Stimulated activated naive CD8-positive, alpha-beta T cell treated with anti-CD3 and anti-CD28 coated beads, Interleukin-15, Interleukin-2, amounts not matched to agents 100 ng/mL and 50 ng/mL, for 24 hours (primary cell): ENCODE results near the gene PCK1.

Experiments used
- H3K27ac Mint-ChIP-seq: one replicate; pipeline ENCODE4 v1.8.0; 2021; ENCODE audit warnings: mild to moderate bottlenecking, mixed read lengths
- H3K27me3 Mint-ChIP-seq: one replicate; pipeline ENCODE4 v1.8.0; 2021; ENCODE audit warnings: mixed read lengths
- H3K36me3 Mint-ChIP-seq: one replicate; pipeline ENCODE4 v1.8.0; 2021; ENCODE audit warnings: low read depth, mixed read lengths
- H3K4me1 Mint-ChIP-seq: one replicate; pipeline ENCODE4 v1.8.0; 2021; ENCODE audit warnings: low read depth, mixed read lengths
- H3K4me3 Mint-ChIP-seq: one replicate; pipeline ENCODE4 v1.8.0; 2021; ENCODE audit warnings: mild to moderate bottlenecking, mixed read lengths
- H3K9me3 Mint-ChIP-seq: one replicate; pipeline ENCODE4 v1.8.0; 2021; ENCODE audit warnings: mixed read lengths

The PCK1 gene

DNA sequence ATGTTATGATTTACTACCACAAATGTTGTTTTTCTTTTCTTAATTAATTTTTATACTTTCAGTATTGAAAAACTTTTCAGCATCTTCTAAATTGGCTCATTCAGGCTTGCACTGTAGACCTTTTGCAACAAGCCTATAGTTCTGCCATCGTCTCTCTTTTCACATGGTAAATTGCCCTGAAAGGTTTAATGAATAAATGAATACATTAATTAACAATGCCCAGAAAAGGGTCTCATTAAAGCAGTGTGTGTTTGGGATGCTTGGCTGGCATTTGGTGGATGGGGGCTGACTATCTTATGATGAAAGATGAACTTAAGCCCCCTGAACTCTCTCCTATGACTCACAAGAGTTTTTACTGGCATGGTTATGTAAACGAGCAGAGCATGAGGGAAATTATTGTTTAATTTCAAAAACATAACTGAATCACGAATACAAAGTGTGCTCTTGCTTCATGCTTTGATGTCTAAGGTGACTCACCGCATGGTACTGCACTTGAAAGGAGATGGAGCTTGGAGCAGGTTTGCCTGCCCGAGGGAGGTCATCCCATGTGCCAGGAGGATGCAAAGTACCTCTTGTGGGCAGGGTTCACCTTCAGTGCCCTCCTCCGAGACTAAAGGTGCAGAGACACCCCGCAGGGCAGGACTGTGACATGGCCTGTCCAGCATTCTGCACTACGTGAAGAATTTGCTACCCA is 13.8 kb upstream of the PCK1 start:
- H3K27me3 Mint-ChIP-seq: peaks cover 17% of the 10 kb centered on the region
- no peak overlapping the region for H3K27ac Mint-ChIP-seq

DNA sequence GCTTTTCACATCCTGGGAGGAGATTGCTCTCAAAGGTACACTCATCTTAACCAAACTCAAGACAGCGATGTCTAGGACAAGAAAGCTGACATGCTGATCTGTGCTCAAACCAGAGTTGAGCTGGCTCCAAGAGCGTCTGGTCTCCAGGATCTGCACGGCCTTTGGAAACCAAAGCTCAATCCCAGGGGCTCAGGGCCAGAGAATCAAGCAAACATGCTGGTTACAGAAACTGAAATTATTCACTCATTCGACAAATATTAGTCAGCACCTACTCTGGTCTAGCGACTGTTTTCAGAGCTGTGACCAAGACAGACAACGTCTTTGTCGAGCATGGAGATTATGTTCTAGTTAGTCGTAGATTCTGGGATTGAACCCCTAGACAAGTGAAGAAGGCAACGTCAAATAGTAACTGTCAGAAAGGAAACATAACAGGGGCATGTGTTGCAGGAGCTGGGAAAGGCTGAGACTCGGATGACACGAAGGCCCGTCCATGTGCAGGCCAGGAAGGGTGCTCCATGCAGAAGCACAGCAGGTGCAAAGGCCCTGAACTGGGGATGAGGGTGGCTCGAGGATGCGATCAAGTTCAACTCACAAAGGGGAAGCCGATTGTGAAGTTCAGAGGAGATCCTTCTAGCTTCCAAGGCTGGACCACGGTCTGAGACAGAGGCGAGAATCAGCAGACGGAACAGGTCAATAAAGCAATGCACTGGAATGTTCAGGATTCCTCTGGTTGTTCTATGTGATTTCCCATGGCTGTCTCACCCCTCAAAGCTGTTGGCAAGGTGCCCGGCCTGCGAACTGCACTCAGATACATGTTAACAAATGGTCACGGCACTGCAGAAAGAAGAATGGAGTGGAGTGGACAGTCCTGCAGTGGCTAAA is 12.5 kb upstream of the PCK1 start:
- Mint-ChIP-seq H3K27me3 (peaks cover 11% of the 10 kb centered on the region), H3K36me3 (no peaks in the 10 kb centered on the region), H3K9me3 (no peaks in the 10 kb centered on the region), H3K4me1 (peaks cover 22% of the 10 kb centered on the region), H3K4me3 (no peak overlapping the region), H3K27ac (no peak overlapping the region)

More for the DNA sequence above, 13.8 kb upstream of the PCK1 start:
- Mint-ChIP-seq H3K4me3 (no peak overlapping the region), H3K36me3 (no peaks in the 10 kb centered on the region), H3K4me1 (peaks cover 22% of the 10 kb centered on the region), H3K9me3 (no peaks in the 10 kb centered on the region)

DNA sequence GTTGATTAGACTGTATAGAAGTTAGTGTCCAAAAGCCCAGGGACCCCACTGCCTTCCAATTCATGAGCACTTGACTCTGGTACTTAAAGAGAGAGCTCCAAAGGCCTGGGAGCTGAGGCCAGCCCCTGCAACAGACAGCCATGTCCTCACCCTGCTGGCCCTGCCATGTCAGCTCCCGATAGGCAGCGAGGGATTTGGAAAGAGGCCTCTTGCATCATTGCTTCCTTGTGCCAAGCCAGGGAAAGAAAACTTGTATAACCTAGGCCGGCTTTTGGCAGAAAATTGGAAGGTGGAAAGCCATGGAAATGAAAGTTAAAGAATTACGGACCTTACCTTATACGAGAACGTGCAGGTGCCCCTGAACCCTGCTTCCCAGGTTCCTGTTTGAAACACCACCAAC is 8.4 kb upstream of the PCK1 start:
- H3K4me3 Mint-ChIP-seq: no peak overlapping the region
- no peaks in the 10 kb centered on the region for H3K4me1 Mint-ChIP-seq
- no peaks in the 10 kb centered on the region for H3K36me3 Mint-ChIP-seq
- H3K27me3 Mint-ChIP-seq: peaks cover 23% of the 10 kb centered on the region
- no peak overlapping the region for H3K27ac Mint-ChIP-seq
- H3K9me3 Mint-ChIP-seq: no peaks in the 10 kb centered on the region

DNA sequence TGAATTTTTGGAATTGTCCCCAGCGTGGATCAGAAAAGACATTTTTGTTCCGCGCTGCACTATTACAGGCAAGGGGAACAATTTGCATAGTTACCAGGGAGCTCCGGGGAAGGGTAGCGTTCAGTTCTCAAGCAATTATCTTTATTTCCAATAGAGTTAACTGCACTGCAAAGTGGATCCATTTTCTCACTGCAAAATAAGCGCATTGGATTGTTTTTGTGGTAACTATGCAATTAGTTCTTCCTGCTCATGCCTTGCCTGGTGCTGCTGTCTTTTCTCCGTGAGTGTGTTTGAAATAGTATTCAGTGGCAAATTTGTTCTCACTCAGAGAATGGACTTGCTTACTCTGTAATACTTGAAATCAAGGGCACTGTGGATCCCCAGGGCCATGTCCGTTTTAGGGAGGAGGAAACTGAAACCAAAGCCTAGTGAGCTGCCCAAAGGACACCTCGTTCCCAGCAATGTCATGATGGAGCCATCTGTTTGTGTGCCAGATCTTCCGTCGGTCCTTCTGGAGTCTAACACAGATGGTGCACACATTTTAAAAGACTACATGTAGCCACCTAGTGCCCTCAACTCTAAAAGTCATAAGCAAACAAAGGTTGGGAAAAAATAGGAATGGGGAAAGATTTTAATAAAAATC is 7.4 kb upstream of the PCK1 start:
- Mint-ChIP-seq H3K4me3 (no peak overlapping the region), H3K4me1 (no peaks in the 10 kb centered on the region), H3K9me3 (no peaks in the 10 kb centered on the region), H3K27ac (no peak overlapping the region), H3K27me3 (peaks cover 30% of the 10 kb centered on the region), H3K36me3 (no peaks in the 10 kb centered on the region)

DNA sequence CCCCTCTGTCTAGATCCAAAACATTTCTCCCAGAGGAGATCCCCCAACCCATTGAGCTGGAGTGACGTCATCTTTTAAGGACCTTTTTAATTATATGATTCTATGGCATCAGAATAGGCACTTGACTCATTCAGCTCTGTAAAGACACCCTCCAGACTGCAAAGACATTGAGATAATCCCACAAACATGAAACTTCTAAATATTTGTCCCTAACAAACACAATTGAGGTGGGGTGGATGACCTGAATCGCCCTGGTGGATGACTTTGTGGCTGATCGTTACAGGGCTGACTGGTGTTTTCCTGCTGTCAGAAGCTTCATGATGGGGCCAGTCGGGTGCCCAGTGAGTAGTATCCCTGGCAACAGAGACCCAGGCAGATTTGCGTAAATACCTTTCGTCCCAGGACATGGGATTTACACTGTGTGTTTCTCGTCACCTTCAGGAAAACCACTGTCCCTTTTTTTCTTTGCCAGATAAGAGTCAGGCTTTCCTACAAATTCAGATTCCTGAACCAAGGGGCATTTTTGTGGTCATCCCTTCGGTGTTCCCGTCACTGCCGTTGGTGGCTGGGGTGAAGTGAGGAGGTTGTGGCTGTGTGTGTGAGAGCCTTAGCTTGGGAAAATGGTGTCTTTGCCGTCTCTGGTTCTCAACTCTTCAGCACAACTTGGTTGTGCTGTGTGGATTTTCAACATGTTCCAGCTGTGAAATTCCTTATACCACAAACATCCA is 5.3 kb upstream of the PCK1 start:
- H3K27me3 Mint-ChIP-seq: peaks cover 29% of the 10 kb centered on the region
- H3K36me3 Mint-ChIP-seq: no peaks in the 10 kb centered on the region
- H3K9me3 Mint-ChIP-seq: no peaks in the 10 kb centered on the region

DNA sequence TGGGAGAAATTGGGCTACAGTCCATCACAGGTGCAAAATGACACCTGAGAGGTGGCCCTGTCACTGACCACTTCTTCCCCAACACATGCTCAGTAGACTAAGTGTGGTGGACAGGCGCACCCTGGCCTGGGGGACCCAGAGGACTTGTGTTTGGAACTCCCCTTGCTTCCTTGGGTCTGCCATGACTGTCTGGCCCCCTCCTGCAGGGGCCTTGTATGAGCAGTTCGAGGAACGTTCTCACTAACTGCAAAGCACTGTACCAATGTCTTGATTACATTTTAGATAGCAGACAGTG is 4.0 kb upstream of the PCK1 start:
- no peaks in the 10 kb centered on the region for H3K4me1 Mint-ChIP-seq
- no peaks in the 10 kb centered on the region for H3K36me3 Mint-ChIP-seq
- no peaks in the 10 kb centered on the region for H3K9me3 Mint-ChIP-seq
- H3K27me3 Mint-ChIP-seq: peaks cover 32% of the 10 kb centered on the region
- H3K27ac Mint-ChIP-seq: no peak overlapping the region
- no peak overlapping the region for H3K4me3 Mint-ChIP-seq

More for the DNA sequence above, 5.3 kb upstream of the PCK1 start:
- Mint-ChIP-seq H3K27ac (no peak overlapping the region), H3K4me1 (no peaks in the 10 kb centered on the region), H3K4me3 (no peak overlapping the region)

DNA sequence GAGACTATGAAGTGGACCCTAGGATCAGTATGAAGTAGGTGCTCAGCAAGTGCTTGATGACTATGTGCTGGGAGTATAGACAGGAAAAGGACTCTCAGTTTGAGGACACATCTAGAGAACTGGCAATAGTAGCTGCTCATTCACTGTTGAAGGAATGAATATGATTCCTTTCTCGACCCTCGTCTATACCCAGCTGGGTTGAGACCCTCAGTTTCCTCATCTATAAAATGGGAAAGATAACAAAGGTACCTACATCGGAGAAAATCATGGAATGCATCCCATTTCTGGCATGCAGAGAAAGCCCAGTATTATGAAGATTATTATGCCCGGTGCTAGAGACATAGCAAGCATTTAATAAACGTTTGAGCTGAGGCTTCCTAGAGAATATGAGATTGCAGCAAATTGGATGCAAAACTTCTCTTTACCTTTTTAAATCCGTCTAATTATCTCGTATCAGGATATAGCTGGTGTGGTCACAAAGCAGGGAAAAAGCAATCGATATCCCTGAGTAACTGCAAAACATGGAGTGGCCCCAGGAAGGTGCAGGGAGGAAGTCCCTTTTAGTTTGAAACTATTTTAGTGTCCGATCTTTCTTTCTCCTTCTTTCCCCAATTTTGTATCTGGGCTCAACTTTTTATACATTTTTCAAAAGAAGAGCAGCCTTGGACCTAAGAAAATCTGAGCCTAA is 2.8 kb upstream of the PCK1 start:
- Mint-ChIP-seq H3K27me3 (peaks cover 33% of the 10 kb centered on the region), H3K4me3 (no peak overlapping the region), H3K9me3 (no peaks in the 10 kb centered on the region), H3K4me1 (no peaks in the 10 kb centered on the region), H3K36me3 (no peaks in the 10 kb centered on the region), H3K27ac (no peak overlapping the region)

DNA sequence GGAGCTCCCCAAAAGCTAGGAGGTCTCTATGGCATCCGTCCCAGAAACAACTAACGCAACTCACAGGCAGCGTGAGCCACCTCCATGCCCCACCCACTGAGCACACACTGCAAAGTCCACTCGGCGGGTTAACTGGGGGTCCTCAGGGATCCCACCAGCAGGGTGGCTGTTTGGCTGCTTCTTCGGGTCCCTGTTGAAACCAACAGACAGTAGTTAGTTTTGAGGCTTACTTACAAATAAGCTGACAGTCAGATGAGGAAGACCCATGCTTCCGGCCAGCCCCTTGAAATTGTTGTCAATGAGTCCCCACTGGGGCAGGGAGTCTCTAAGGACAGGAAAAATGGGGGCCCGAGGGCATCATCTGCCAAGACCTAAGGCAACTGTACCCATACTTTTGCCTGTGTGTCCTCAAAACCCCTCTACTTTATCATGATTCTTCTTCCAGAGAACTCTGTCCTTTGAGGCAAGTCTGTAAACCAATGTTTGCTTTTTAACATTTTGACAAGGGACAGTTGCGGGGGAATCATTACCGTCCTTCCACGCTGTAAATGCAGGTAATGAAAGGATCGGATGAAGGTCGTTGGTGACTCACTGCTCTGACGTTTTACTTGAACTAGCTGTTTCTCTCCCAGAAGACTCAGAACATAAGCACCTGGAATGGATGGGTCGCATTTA is 2.2 kb upstream of the PCK1 start:
- Mint-ChIP-seq H3K9me3 (no peaks in the 10 kb centered on the region), H3K27ac (no peak overlapping the region), H3K4me1 (no peaks in the 10 kb centered on the region), H3K27me3 (peaks cover 33% of the 10 kb centered on the region), H3K36me3 (no peaks in the 10 kb centered on the region), H3K4me3 (no peak overlapping the region)

DNA sequence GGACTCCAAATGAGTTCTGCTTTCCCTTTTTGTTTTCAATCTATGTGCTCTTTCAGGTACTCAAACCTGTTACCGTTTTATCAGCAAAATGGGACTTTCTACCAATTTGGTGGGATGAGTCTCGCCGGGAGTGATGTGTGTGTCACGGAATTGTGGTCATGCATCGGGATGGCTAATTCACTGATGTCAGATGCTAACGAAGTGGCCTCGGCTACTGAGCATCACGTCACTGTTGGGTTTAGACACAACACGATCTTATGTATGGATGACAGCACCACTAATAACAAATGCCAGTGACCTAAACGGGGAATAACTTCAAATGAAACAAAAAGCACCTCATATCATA is 1.6 kb upstream of the PCK1 start:
- no peaks in the 10 kb centered on the region for H3K4me1 Mint-ChIP-seq
- H3K27me3 Mint-ChIP-seq: peaks cover 33% of the 10 kb centered on the region
- no peaks in the 10 kb centered on the region for H3K9me3 Mint-ChIP-seq
- no peak overlapping the region for H3K27ac Mint-ChIP-seq
- H3K4me3 Mint-ChIP-seq: no peak overlapping the region
- H3K36me3 Mint-ChIP-seq: no peaks in the 10 kb centered on the region

DNA sequence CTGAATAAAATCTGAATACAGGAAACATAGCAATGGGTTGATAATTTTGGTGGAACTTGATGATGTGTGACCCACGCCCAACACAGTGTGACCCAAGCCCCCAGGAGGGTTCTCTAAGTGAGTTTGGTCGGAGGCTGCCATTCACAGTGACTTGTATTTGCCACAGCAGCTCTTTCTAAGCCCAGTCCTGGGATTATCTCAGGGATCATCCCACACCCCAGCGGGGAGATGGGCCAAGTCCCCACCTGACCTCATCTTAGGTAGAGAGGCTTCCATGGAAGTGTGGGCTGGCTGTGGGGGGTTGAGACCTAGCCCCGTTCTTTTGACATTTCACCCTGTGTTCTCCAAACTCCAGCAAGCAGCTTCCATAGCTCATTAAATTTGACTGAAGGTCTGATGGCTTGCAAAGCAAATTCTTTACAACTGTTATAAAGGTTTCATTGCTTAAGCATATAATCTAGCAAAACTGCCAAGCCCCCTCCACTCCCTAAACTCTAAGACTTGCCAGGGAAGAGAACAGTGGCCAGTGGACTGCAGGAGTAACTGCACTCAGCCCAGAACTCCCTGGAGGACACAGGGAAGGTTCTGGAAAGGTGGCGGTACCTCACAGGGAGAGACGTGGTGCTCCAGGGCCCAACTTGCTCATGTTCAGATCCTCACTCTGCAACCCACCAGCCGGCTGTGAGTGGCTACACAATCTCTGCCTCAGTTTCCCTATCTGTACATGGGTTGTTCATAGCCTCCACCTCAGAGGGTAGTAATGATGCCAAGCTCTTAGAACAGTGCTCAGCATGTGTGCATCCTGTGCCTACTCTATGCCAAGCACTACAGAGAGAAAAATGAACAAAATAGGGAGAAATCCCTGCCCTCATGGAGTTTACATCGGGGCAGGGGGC is 1.0 kb upstream of the PCK1 start:
- Mint-ChIP-seq H3K4me1 (no peaks in the 10 kb centered on the region), H3K27me3 (peaks cover 38% of the 10 kb centered on the region), H3K9me3 (no peaks in the 10 kb centered on the region), H3K36me3 (no peaks in the 10 kb centered on the region), H3K4me3 (no peak overlapping the region), H3K27ac (no peak overlapping the region)

DNA sequence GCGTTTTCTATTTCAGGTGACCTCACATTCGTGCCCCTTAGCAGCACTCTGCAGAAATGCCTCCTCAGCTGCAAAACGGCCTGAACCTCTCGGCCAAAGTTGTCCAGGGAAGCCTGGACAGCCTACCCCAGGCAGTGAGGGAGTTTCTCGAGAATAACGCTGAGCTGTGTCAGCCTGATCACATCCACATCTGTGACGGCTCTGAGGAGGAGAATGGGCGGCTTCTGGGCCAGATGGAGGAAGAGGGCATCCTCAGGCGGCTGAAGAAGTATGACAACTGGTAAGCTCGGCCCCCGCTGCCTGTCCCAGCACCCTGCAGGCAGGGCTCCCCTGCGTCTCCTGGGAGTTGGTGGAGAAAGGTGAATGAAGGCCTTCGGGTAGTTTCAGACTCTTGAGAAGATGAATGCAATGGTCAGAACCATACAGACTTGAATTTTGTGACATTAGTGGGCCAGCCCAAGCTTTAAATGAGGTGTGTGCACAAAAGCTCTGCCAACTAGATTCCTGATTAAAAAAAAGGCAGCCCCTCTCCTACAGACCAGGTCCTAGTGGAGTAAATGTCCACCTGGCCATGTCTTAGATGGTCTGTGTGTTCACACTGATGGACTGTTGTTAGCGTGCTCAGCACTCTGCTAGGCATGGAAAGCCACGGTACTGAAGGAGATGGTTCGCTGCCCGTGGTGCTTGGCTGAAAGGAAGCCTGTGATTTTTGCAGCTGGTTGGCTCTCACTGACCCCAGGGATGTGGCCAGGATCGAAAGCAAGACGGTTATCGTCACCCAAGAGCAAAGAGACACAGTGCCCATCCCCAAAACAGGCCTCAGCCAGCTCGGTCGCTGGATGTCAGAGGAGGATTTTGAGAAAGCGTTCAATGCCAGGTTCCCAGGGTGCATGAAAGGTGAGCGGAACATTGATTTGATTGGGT is 708 bp downstream of the PCK1 start:
- H3K4me1 Mint-ChIP-seq: no peaks in the 10 kb centered on the region
- no peaks in the 10 kb centered on the region for H3K36me3 Mint-ChIP-seq
- H3K27ac Mint-ChIP-seq: no peak overlapping the region
- peaks cover 34% of the 10 kb centered on the region for H3K27me3 Mint-ChIP-seq
- H3K4me3 Mint-ChIP-seq: no peak overlapping the region
- H3K9me3 Mint-ChIP-seq: no peaks in the 10 kb centered on the region

DNA sequence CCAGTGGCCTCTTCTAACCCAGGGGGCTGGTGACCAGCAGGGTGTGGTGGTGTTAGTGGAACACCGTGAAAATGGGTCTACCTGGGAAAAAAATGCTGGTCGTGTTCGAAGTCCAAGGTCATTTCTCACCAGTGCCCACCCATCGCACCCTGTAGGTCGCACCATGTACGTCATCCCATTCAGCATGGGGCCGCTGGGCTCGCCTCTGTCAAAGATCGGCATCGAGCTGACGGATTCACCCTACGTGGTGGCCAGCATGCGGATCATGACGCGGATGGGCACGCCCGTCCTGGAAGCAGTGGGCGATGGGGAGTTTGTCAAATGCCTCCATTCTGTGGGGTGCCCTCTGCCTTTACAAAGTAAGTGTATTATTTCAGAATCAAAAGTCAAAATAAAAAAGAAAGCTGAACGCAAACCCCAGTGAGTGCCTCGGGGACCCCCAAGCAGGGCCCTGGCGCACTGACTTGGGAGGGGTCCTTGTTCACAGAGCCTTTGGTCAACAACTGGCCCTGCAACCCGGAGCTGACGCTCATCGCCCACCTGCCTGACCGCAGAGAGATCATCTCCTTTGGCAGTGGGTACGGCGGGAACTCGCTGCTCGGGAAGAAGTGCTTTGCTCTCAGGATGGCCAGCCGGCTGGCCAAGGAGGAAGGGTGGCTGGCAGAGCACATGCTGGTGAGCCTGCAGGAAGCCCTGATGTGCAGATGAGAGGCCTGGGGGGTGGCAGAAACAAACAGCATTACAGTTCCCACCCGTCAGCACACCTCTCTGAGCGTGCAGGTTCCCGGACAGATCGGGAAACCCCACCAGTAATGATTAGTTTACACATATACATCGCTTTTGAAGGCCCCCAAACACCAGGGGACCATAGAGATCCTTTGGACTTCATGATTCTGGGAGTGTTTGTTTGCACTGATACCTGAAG is 1.9 kb downstream of the PCK1 start:
- Mint-ChIP-seq H3K27ac (no peak overlapping the region), H3K4me3 (no peak overlapping the region), H3K9me3 (no peaks in the 10 kb centered on the region), H3K36me3 (no peaks in the 10 kb centered on the region), H3K4me1 (no peaks in the 10 kb centered on the region), H3K27me3 (peaks cover 23% of the 10 kb centered on the region)
